A673 (cell line): ENCODE results near the gene THADA. TPM values are rescaled to one million over a fixed set of nuclear protein-coding genes. Genes with fewer than 3 reads are reported as not detected.

ENCODE experiments used
- BruUV-seq: library from RNA; stranded (reverse); fragments of 400-500 nt; replicated peaks from 2 replicates; lab custom pipeline; 2021; lab: Mats Ljungman, UMichigan
- CTCF ChIA-PET: fragments of 300-600 bp; sonication (Branson Sonifier 250); formaldehyde crosslinking; loops from one replicate; lab custom pipeline; 2022; ENCODE audit warnings: antibody characterized with exemption; lab: Charles Lee
- POLR2A ChIA-PET: fragments of 300-600 bp; sonication (Branson Sonifier 250); formaldehyde crosslinking; loops from one replicate; lab custom pipeline; 2022; ENCODE audit warnings: antibody characterized with exemption; ENCODE audit not compliant: low non-redundant PET; lab: Charles Lee
- DNase-seq: peaks from one replicate; pipeline ENCODE4 v3.0.0-alpha.2; 2015; ENCODE audit warnings: low spot score
- H3K27ac ChIP-seq: fragments of 200-600 bp; sonication (generic); 2 replicates; pipeline ENCODE4 v1.5.1; 2016; ENCODE audit warnings: mixed run types, low read depth, mild to moderate bottlenecking, mixed read lengths, antibody characterized with exemption, low read length; ENCODE audit not compliant: poor library complexity, severe bottlenecking
- H3K27me3 ChIP-seq: fragments of 200-600 bp; sonication (generic); replicated peaks from 2 replicates; pipeline ENCODE4 v1.6.1; 2017; ENCODE audit warnings: mixed run types, low read depth, mild to moderate bottlenecking, mixed read lengths, antibody characterized with exemption, low read length; ENCODE audit not compliant: insufficient read depth, poor library complexity
- H3K36me3 ChIP-seq: fragments of 200-600 bp; sonication (generic); 2 replicates; pipeline ENCODE4 v1.6.1; 2016; ENCODE audit warnings: mixed run types, mild to moderate bottlenecking, mixed read lengths, antibody characterized with exemption, low read length; ENCODE audit not compliant: insufficient read depth, poor library complexity, severe bottlenecking
- H3K4me1 ChIP-seq: fragments of 200-600 bp; sonication (generic); 2 replicates; pipeline ENCODE4 v1.6.1; 2017; ENCODE audit warnings: mixed run types, mild to moderate bottlenecking, mixed read lengths, antibody characterized with exemption, low read length; ENCODE audit not compliant: insufficient read depth, poor library complexity, severe bottlenecking
- H3K4me3 ChIP-seq: fragments of 200-600 bp; sonication (generic); 2 replicates; pipeline ENCODE4 v1.5.1; 2016; ENCODE audit warnings: low read depth, mixed run types, mild to moderate bottlenecking, mixed read lengths, low read length; ENCODE audit not compliant: poor library complexity, severe bottlenecking
- H3K9me3 ChIP-seq: fragments of 200-600 bp; sonication (generic); 2 replicates; pipeline ENCODE4 v1.6.1; 2016; ENCODE audit warnings: mixed run types, low read depth, mild to moderate bottlenecking, mixed read lengths, antibody characterized with exemption, low read length; ENCODE audit not compliant: poor library complexity, severe bottlenecking
- EZH2 ChIP-seq: fragments of 200-600 bp; sonication (generic); IDR thresholded peaks from 2 replicates; pipeline ENCODE4 v1.6.1; 2017; ENCODE audit warnings: borderline replicate concordance, low read depth, mild to moderate bottlenecking, mixed read lengths, antibody characterized with exemption, low read length; ENCODE audit not compliant: poor library complexity, severe bottlenecking
- intact Hi-C: fragments of 100-400 bp; cut with micrococcal nuclease; formaldehyde crosslinking; loops from one replicate; pipeline ENCODE4 v1.10.0; 2022; ENCODE audit not compliant: unreplicated experiment
- total RNA-seq: library from RNA; stranded (reverse); gene quantifications from 2 replicates; pipeline ENCODE4 v1.2.3, GENCODE V29; 2021
- TF ChIP-seq, protein P1 (sequence below): fragments of 300-800, 200-600 bp; sonication (generic); conservative IDR thresholded peaks from 2 replicates; pipeline ENCODE4 v1.5.1; 2017; ENCODE audit warnings: low read depth, mild to moderate bottlenecking, antibody characterized with exemption, low read length, moderate library complexity, mixed read lengths

THADA gene
- total RNA-seq, 1 experiment from 2014 or later: 39.7 TPM

DNA sequence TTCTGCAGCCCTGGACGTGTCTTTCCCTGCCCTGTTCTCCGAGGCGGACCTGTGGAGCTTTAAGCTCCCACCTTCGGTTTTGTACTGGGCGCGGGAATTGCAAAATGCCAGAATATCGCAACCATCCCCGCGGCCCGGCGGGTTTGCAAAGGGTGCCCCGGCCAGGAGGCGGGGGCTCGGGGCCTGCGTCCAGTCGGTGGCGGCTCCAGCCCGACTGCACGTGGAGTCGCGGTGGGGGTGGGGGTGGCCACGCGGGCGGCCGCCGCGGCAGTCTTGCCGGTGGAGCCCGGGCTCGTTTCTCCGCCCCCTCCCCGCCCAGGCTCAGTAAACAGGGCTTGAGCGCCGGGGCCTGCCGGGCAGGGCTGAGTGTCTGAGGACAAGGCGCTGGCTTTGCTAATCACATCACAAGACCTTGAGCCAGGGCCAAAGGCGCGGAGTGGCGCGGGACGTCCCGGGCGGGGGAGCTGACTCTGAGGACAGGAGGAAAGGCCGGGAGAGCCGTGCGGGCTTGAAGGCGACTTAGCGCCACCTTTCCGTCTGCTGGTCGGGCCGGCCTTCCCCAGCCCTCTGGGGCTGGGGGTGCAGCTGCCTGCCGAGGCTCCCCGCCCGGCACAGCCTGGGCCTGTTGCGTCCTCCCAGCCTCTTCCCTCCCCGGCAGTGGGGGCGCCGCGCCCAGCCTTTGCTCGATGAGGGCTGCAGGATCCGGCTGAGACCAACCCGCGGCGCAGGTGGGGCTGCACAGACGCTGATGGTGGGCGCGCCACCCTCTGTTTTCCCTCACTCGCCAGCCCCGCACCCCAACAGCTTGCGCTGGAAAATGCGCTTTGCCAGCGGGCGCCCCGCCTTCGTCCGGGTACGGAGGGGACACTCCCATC is 368.6 kb downstream of the THADA start:
- TF ChIP-seq EZH2: no peak
- TF ChIP-seq, protein P1, sequence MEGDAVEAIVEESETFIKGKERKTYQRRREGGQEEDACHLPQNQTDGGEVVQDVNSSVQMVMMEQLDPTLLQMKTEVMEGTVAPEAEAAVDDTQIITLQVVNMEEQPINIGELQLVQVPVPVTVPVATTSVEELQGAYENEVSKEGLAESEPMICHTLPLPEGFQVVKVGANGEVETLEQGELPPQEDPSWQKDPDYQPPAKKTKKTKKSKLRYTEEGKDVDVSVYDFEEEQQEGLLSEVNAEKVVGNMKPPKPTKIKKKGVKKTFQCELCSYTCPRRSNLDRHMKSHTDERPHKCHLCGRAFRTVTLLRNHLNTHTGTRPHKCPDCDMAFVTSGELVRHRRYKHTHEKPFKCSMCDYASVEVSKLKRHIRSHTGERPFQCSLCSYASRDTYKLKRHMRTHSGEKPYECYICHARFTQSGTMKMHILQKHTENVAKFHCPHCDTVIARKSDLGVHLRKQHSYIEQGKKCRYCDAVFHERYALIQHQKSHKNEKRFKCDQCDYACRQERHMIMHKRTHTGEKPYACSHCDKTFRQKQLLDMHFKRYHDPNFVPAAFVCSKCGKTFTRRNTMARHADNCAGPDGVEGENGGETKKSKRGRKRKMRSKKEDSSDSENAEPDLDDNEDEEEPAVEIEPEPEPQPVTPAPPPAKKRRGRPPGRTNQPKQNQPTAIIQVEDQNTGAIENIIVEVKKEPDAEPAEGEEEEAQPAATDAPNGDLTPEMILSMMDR: peak; percentile 44
- no TSS peak for BruUV-seq
- peak overlapping the region; percentile 98 for H3K27ac ChIP-seq
- ChIA-PET POLR2A (interaction anchor here (0.7 kb wide), 1 partner anchor 486 kb away, joined by 4 read pairs; no protein-coding TSS in a partner anchor), CTCF (interaction anchor here (0.5 to 3.4 kb wide), 4 partner anchors 241 to 431 kb away, joined by 3 to 14 read pairs (median 7); no protein-coding TSS in a partner anchor)
- DNase-seq: peak; percentile 72
- intact Hi-C loops: loop anchor here (1.0 to 10.0 kb wide), 4 partner anchors 185 to 372 kb away; no protein-coding TSS in a partner anchor
- peaks cover 19% of the 10 kb centered on the region for H3K36me3 ChIP-seq
- H3K4me1 ChIP-seq: peaks cover 34% of the 10 kb centered on the region
- no peaks in the 10 kb centered on the region for H3K9me3 ChIP-seq
- H3K4me3 ChIP-seq: peak overlapping the region; percentile 98
- no peaks in the 10 kb centered on the region for H3K27me3 ChIP-seq

DNA sequence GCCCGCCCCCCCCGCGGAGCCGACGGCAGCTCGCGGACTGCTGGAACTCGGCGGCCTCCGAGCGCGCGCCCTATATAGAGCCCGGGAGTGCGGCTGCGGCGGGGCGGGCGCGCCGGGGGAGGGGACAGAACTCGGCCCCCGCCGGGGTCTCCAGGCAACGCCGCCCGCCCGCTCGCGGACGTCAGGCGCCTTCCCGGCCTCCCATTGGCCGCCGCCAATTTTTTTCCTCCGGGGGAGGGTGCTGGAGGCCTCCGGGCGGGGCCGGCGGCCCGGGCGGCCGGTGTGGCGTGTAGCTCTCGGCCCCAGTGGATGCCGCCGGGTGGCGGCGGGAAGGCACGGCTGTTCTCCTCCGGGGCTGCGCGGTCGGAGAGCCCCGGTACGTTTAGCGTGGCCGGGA is 369.3 kb downstream of the THADA start, which contains the start of gene ZFP36L2:
Gene ZFP36L2 (minus strand): TSS at position 49 of the 397 bp plus-strand sequence. CDS start 291 bp downstream, outside the sequence.
- Histone ChIP-seq H3K36me3 (peaks cover 19% of the 10 kb centered on the region), H3K4me1 (peaks cover 39% of the 10 kb centered on the region), H3K27ac (peak within 1 kb of the TSS; percentile 98), H3K27me3 (no peaks in the 10 kb centered on the region), H3K9me3 (no peaks in the 10 kb centered on the region), H3K4me3 (peak within 1 kb of the TSS; percentile 98)
- ChIA-PET CTCF (interaction anchor here (0.5 to 3.4 kb wide), 3 partner anchors 251 to 431 kb away, joined by 3 to 14 read pairs (median 5); no protein-coding TSS in a partner anchor), POLR2A (no interaction called here)
- BruUV-seq: no TSS peak
- TF ChIP-seq, protein P1: no peak
- TF ChIP-seq EZH2: no peak
- DNase-seq: peak; percentile 97
- intact Hi-C loops: loop anchor here (5.0 to 10.0 kb wide), 3 partner anchors 184 to 372 kb away; no protein-coding TSS in a partner anchor

DNA sequence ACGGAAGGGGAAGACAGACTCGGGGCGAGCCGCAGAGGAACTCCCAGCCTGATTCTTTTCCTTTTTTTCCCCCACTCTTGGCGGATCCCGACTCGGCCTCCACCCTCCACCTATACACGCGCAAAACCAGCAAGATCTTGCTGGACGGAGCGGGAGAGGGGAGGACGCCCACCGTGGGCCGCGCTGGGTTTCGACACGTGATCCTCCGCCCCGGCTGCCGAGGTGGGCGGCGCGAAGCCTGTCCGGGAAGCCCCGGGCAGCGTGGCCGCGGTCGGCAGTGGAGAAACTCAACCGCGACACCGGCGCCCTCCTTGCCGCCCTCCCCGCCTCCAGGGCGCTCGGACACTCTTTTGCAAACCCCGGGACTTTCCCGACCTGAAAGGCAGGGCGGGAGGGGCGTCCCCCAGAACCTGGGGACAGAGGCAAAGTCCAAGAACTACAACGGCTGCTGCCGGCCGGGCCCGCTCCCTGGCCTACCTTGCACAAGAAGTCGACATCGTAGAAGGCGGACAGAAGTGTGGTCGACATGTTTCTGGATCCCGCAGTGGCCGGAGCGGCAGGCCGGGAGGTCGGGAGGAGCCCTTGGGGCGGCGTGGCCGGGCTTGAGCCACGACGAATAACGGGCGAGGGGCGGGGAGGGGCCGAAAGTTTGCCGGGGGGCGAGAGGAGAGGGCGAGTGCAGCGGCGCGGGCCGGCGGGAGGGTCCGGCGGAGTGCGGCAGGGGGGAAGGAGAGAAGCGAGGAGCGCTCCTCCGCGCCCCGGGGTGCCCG is 369.9 kb downstream of the THADA start:
- CTCF ChIA-PET: interaction anchor here (0.5 to 3.4 kb wide), 2 partner anchors 250 to 430 kb away, joined by 3 to 14 read pairs; no protein-coding TSS in a partner anchor
- no peaks in the 10 kb centered on the region for H3K27me3 ChIP-seq
- H3K4me3 ChIP-seq: peak overlapping the region; percentile 98
- TF ChIP-seq, protein P1: no peak
- no peak for TF ChIP-seq EZH2
- intact Hi-C loops: loop anchor here (5.0 to 10.0 kb wide), 3 partner anchors 184 to 371 kb away; no protein-coding TSS in a partner anchor
- no TSS peak for BruUV-seq
- peak overlapping the region; percentile 98 for H3K27ac ChIP-seq
- H3K9me3 ChIP-seq: no peaks in the 10 kb centered on the region
- DNase-seq: peak; percentile 68
- peaks cover 19% of the 10 kb centered on the region for H3K36me3 ChIP-seq
- POLR2A ChIA-PET: no interaction called here
- peaks cover 45% of the 10 kb centered on the region for H3K4me1 ChIP-seq
